MM.1S (cell line): ENCODE results near the gene SMOC1.

ENCODE experiments used
- DNase-seq: peaks from one replicate; pipeline ENCODE4 v3.0.0-alpha.2; 2015
- H2AFZ ChIP-seq: fragments of 300-600 bp; sonication (generic); 2 replicates; pipeline ENCODE4 v1.6.0; 2016; ENCODE audit warnings: antibody characterized with exemption, low read length
- H3F3A ChIP-seq: fragments of 300-600 bp; sonication (generic); 2 replicates; pipeline ENCODE4 v1.6.1; 2016; ENCODE audit warnings: mild to moderate bottlenecking, antibody characterized with exemption, low read length, moderate library complexity, mixed read lengths; ENCODE audit not compliant: insufficient read depth
- H3K27ac ChIP-seq: fragments of 300-600 bp; sonication (generic); 2 replicates; pipeline ENCODE4 v1.5.1; 2016; ENCODE audit warnings: mild to moderate bottlenecking, low read length
- H3K27me3 ChIP-seq: fragments of 300-600 bp; sonication (generic); replicated peaks from 2 replicates; pipeline ENCODE4 v1.6.0; 2016; ENCODE audit warnings: low read length; ENCODE audit not compliant: insufficient read depth
- H3K36me3 ChIP-seq: fragments of 300-600 bp; sonication (generic); replicated peaks from 2 replicates; pipeline ENCODE4 v1.6.1; 2016; ENCODE audit warnings: mild to moderate bottlenecking, low read length, mixed read lengths; ENCODE audit not compliant: insufficient read depth
- H3K4me1 ChIP-seq: fragments of 300-600 bp; sonication (generic); 2 replicates; pipeline ENCODE4 v1.6.1; 2016; ENCODE audit warnings: low read length, mixed read lengths
- H3K4me2 ChIP-seq: fragments of 300-600 bp; sonication (generic); 2 replicates; pipeline ENCODE4 v1.6.0; 2016; ENCODE audit warnings: low read depth, low read length
- H3K4me3 ChIP-seq: fragments of 300-600 bp; sonication (generic); 2 replicates; pipeline ENCODE4 v1.5.1; 2016; ENCODE audit warnings: low read length, mixed read lengths
- H3K79me2 ChIP-seq: fragments of 300-600 bp; sonication (generic); 2 replicates; pipeline ENCODE4 v1.6.1; 2016; ENCODE audit warnings: mixed run types, low read length, mixed read lengths
- H3K9ac ChIP-seq: fragments of 300-600 bp; sonication (generic); 2 replicates; pipeline ENCODE4 v1.6.1; 2016; ENCODE audit warnings: low read length, mixed read lengths
- H3K9me2 ChIP-seq: fragments of 300-600 bp; sonication (generic); replicated peaks from 2 replicates; pipeline ENCODE4 v1.6.1; 2016; ENCODE audit warnings: mild to moderate bottlenecking, low read length, mixed read lengths; ENCODE audit not compliant: insufficient read depth
- H3K9me3 ChIP-seq: fragments of 300-600 bp; sonication (generic); replicated peaks from 2 replicates; pipeline ENCODE4 v1.6.1; 2016; ENCODE audit warnings: mild to moderate bottlenecking, low read length, mixed read lengths; ENCODE audit not compliant: insufficient read depth
- H4K20me1 ChIP-seq: fragments of 300-600 bp; sonication (generic); 2 replicates; pipeline ENCODE4 v1.6.1; 2016; ENCODE audit warnings: mild to moderate bottlenecking, low read length, moderate library complexity, mixed read lengths; ENCODE audit not compliant: insufficient read depth
- EZH2 ChIP-seq: fragments of 300-600 bp; sonication (generic); optimal IDR thresholded peaks from 2 replicates; pipeline ENCODE3; 2017; ENCODE audit warnings: low read depth, mild to moderate bottlenecking, antibody characterized with exemption, low read length, mixed read lengths
- EZH2phosphoT487 ChIP-seq: fragments of 300-600 bp; sonication (generic); IDR thresholded peaks from 2 replicates; pipeline ENCODE4 v1.6.1; 2018; ENCODE audit warnings: antibody characterized with exemption, low read length
- TF ChIP-seq, protein P1 (sequence below): fragments of 300-600 bp; sonication (generic); IDR thresholded peaks from 2 replicates; pipeline ENCODE4 v1.5.1; 2016; ENCODE audit warnings: antibody characterized with exemption, low read length, mixed read lengths

SMOC1 gene

DNA sequence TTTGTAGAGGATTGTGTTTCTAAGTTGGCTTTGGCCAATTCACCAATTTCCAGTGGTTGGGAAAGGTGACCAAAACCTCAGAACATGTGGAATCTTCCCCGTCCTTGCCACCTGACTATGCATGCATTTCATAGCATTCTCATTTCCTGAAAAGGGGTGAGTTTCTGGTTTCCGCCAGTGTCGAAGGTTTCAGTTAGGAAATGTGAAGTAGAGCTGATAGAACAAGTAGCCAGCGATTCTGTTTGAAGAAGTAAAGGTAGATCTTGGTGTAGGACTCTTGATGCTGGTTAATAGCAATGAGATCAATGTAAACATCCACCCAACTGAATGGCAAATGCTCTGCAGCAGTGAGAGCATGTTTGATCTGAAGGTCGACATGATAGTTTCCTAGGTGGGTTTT lies 15.9 kb downstream of the SMOC1 start:
- H3K4me1 ChIP-seq, result peaks cover 22% of the 10 kb centered on the region
- no peaks in the 10 kb centered on the region for H4K20me1 ChIP-seq
- no peaks in the 10 kb centered on the region for H3K9me2 ChIP-seq
- H3K4me2 ChIP-seq, result peak overlapping the region; percentile 89
- peak; percentile 54 for DNase-seq
- peaks cover 21% of the 10 kb centered on the region; the same call in 1 of the 2 replicates for H3K79me2 ChIP-seq
- TF ChIP-seq, protein P1, sequence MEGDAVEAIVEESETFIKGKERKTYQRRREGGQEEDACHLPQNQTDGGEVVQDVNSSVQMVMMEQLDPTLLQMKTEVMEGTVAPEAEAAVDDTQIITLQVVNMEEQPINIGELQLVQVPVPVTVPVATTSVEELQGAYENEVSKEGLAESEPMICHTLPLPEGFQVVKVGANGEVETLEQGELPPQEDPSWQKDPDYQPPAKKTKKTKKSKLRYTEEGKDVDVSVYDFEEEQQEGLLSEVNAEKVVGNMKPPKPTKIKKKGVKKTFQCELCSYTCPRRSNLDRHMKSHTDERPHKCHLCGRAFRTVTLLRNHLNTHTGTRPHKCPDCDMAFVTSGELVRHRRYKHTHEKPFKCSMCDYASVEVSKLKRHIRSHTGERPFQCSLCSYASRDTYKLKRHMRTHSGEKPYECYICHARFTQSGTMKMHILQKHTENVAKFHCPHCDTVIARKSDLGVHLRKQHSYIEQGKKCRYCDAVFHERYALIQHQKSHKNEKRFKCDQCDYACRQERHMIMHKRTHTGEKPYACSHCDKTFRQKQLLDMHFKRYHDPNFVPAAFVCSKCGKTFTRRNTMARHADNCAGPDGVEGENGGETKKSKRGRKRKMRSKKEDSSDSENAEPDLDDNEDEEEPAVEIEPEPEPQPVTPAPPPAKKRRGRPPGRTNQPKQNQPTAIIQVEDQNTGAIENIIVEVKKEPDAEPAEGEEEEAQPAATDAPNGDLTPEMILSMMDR, result no peak
- no peak for TF ChIP-seq EZH2phosphoT487
- TF ChIP-seq EZH2, result no peak
- H2AFZ ChIP-seq, result no peak overlapping the region
- H3K9me3 ChIP-seq, result no peaks in the 10 kb centered on the region
- H3F3A ChIP-seq, result peaks cover 15% of the 10 kb centered on the region; the same call in 1 of the 2 replicates
- peak overlapping the region; percentile 7; the same call in 1 of the 2 replicates for H3K9ac ChIP-seq
- H3K4me3 ChIP-seq, result peak overlapping the region; percentile 52
- no peaks in the 10 kb centered on the region for H3K27me3 ChIP-seq
- no peaks in the 10 kb centered on the region for H3K36me3 ChIP-seq
- H3K27ac ChIP-seq, result peak overlapping the region; percentile 71

DNA sequence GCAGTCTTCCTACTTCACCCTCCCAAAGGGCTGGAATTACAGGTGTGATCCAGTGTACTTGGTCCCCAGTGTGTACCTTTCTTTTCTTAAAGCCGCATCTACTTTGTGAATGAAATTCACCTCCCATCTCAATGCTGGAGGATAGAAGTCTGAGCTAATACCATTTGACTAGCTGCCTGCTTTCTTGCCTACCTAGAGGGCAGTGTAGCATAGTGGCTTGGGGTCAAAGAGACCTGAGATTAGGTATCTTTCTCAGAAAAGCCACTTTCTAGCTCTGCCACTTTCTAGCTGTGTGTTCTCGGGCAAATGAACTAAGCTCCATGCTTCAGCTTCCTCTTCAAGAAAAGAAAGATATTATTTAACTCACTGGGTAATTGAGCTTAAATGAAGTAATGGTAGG lies 16.9 kb downstream of the SMOC1 start:
- H3K4me3 ChIP-seq, result peak overlapping the region; percentile 52; the same call in 1 of the 2 replicates
- no peak overlapping the region for H2AFZ ChIP-seq
- DNase-seq, result peak; percentile 46
- peak overlapping the region; percentile 71; the same call in 1 of the 2 replicates for H3K27ac ChIP-seq
- H3K4me2 ChIP-seq, result peak overlapping the region; percentile 89; the same call in 1 of the 2 replicates
- no peaks in the 10 kb centered on the region for H3K9me3 ChIP-seq
- peaks cover 15% of the 10 kb centered on the region; the same call in 1 of the 2 replicates for H3F3A ChIP-seq
- peaks cover 22% of the 10 kb centered on the region for H3K4me1 ChIP-seq
- H3K79me2 ChIP-seq, result peaks cover 24% of the 10 kb centered on the region
- no peaks in the 10 kb centered on the region for H3K9me2 ChIP-seq
- H3K9ac ChIP-seq, result peak overlapping the region; percentile 7; the same call in 1 of the 2 replicates
- no peak for TF ChIP-seq EZH2
- TF ChIP-seq, protein P1, result peak; percentile 48
- no peaks in the 10 kb centered on the region for H3K36me3 ChIP-seq
- no peaks in the 10 kb centered on the region for H3K27me3 ChIP-seq
- H4K20me1 ChIP-seq, result no peaks in the 10 kb centered on the region

DNA sequence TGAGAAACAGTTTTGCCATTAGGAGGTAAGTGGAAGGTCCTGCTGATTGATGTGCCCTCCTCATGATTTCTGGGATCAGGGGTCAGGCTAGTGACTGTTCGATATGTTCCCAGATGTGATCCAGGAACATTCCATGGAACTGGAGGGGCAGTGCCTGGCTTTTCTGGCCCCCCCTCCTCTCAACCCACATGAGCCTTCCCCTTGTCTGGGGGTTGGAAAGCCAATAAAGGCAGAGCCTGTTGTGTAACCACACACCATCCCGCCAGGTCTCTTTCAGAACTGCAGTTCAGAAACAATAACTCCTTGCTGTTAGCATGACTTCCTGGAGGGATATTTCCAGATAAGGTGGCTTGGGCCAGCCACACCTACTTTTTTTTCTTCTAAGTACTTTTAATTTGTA lies 17.8 kb downstream of the SMOC1 start:
- Histone ChIP-seq H4K20me1 (no peaks in the 10 kb centered on the region), H3K4me2 (peak overlapping the region; percentile 89; the same call in 1 of the 2 replicates), H3K27ac (no peak overlapping the region), H3K9me3 (no peaks in the 10 kb centered on the region), H3K27me3 (no peaks in the 10 kb centered on the region), H3K4me1 (peaks cover 22% of the 10 kb centered on the region), H3K4me3 (peak overlapping the region; percentile 52; the same call in 1 of the 2 replicates), H3K36me3 (no peaks in the 10 kb centered on the region), H3K79me2 (peaks cover 24% of the 10 kb centered on the region), H2AFZ (no peak overlapping the region), H3F3A (peaks cover 15% of the 10 kb centered on the region; the same call in 1 of the 2 replicates), H3K9me2 (no peaks in the 10 kb centered on the region), H3K9ac (no peak overlapping the region)
- TF ChIP-seq, protein P1, result no peak
- TF ChIP-seq EZH2phosphoT487 (no peak), EZH2 (no peak)
- no peak for DNase-seq
